GM19043 (cell line): ENCODE measurements around the gene PLA2G6.
"Not testable (repeated sequence)": the region's sequence is repeated elsewhere in the genome, so short reads cannot be mapped to it uniquely, and the experiment has no call there.

Source experiments
- ATAC-seq: cut with Tn5 transposase; IDR thresholded peaks from one replicate; pipeline ENCODE4 v1.9.1; 2021; ENCODE audit warnings: low read depth; ENCODE audit not compliant: unreplicated experiment

PLA2G6 gene

DNA sequence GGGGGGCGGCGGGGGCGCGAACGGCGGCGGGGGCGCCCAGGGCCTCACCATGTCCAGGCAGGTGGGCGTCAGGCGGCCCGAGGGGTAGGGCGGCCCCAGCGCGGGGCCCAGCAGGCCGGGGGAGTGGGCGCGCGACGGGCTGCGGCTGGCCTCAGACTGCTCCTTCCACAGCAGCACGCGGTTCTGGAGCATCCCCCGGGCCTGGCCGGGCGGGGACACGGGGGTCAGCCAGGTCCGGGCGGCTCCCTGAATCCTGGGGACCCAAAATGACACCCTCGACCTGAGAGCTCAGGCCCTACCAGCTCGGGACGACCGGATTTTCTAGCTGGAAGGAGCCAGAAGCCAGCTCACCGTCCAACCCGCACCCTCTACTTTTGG is 92.2 kb downstream of the PLA2G6 start:
- ATAC-seq = no peak

GRCh38 chr22:38088629-38089473 is 92.8 kb downstream of the PLA2G6 start:
- no peak for ATAC-seq

DNA sequence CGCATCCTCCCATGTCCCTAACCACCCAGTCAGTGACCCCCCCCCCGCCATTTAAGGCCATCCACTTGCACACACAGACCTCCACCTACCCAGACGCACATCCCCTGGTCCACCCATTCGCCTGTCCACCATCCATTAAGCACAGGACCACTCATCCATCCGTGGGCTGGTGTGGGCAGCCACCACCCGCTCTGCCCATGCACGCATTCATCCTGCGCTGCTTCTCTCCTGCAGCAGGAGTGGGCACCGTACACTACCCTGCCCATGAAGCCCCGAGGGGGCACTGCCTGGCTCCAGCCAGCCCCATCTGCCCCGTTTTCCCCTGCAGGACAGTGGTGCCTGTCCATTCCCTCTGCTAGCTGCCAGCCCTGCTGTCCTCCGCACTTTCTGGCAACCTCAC is 93.8 kb downstream of the PLA2G6 start:
- no peak for ATAC-seq

DNA sequence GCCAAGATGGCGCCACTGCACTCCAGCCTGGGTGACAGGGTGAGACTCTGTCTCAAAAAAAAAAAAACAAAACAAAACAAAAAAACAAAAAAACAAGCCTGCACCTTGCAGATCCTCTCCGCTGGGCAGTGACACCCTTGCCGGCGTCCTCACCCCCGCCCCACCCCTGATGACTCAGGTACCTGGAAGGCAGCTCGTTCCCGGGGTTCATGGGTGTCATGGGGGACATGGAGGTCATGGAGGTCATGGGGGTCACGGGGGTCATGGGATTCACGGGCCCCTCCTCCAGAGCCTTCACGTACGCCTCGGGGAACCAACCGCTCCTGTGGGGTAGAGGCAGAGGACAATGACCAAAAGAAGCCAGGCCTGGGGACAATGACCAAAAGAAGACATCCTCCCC is 94.7 kb downstream of the PLA2G6 start:
- ATAC-seq = no peak

- ATAC-seq = no peak
These were observed 95.4 kb downstream of the PLA2G6 start for GRCh38 chr22:38086001-38086845.

GRCh38 chr22:38085501-38085900 is 96.1 kb downstream of the PLA2G6 start:
- no peak for ATAC-seq

GRCh38 chr22:38085056-38085455 is 96.6 kb downstream of the PLA2G6 start:
- no peak for ATAC-seq

GRCh38 chr22:38083931-38084631 is 97.5 kb downstream of the PLA2G6 start, which contains the start of gene SLC16A8:
TSS of gene SLC16A8 (minus strand) at chr22:38084184. CDS start at chr22:38082873, 1,311 bp downstream.
- ATAC-seq = no peak

DNA sequence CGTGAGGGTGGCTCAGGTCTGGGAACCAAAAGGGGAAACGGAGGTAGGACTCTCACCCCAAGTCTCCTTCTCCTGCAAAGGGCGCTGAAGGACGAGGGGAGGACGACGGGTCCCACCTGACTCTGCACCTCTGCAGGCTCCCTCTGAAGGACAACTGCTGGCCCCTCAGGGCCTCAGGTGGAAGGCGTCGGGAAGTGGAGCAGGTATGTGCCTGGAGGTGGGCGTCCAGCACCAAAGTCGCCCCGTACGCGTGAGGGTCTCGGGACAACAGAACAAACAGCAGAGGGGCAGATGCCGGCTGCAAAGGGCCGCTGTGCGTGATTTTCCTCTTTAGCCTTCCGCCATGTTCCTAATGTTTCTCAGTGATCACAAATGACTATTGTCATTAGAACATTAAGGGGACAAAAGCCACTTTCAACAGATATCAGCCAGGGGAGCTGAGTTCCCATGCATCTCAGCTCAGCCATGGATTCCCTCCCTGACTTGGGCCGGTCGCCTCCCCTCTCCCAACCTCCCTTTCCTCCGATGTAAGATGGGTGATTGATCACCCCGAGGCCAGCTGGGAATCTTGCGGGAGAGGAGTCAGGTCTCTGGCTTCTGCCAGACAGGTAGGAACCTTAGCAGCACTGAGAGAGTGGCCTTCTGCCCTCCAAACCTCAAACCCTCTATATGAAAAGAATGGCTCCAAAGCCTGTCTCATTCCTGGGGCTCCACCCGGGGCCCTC is 98.5 kb downstream of the PLA2G6 start:
- no peak for ATAC-seq

GRCh38 chr22:38081941-38082828 is 99.4 kb downstream of the PLA2G6 start:
- ATAC-seq = no peak

GRCh38 chr22:38081636-38081940 is 100.0 kb downstream of the PLA2G6 start:
- ATAC-seq = no peak

GRCh38 chr22:38080850-38081635 is 100.6 kb downstream of the PLA2G6 start:
- no peak for ATAC-seq

- no peak for ATAC-seq
These were observed 101.2 kb downstream of the PLA2G6 start for GRCh38 chr22:38080474-38080849.

DNA sequence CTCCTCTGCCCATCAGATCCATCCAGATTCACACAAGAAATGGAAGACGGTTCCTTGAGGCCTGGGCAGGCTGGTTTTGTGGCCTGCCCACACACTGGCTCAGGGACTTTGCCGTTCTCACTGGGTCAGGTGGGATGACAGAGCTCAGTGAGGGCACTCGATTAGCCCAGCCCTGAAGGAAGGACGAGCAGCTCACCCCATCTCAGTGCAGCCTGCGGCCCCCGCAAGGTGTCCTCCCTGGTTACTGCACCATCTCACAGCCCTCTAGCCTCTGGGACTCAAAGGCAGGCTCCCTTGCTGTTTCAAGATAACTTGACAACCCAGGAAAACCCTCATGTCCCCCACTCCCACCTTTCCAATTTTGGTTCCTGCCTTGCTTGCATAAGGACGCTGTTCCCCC is 101.8 kb downstream of the PLA2G6 start:
- no peak for ATAC-seq

DNA sequence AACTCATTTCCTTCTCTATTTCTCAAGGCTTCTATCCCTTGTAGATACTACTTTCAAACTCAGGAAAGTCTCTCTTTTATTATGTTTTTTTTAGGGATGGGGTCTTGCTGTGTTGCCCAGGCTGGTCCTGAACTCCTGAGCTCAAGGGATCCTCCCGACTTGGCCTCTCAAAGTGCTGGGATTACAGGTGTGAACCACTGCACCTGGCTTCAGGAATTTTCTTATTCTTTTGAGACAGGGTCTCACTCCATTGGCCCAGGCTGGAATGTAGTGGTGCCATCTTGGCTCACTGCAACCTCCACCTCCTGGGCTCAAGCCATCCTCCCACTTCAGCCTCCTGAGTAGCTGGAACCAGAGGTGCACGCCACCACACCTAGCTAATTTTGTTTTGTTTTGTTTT is 102.4 kb downstream of the PLA2G6 start:
- not testable (repeated sequence) for ATAC-seq

GRCh38 chr22:38078046-38078840 is 103.4 kb downstream of the PLA2G6 start:
- ATAC-seq = no peak

- no peak for ATAC-seq
These were observed 104.0 kb downstream of the PLA2G6 start for GRCh38 chr22:38077595-38077994.

- ATAC-seq = no peak
These were observed 104.5 kb downstream of the PLA2G6 start for GRCh38 chr22:38077096-38077495.
